Testis (tissue), 3 donors: Measurements from ENCODE around the gene FRS2. TPM values are rescaled to one million over a fixed set of nuclear protein-coding genes. Genes with fewer than 3 reads are reported as not detected.
A peak's percentile ranks its signal among the peaks of the same experiment; 100 is the strongest.

ENCODE experiments used
- DNase-seq: peaks from one replicate; pipeline ENCODE4 v3.0.0-alpha.2; 2019
- H3K27ac ChIP-seq, 2 donors: fragments of 200-600 bp; sonication (generic); one replicate each; pipeline ENCODE4 v1.5.1; 2019
- H3K27me3 ChIP-seq: fragments of 200-600 bp; sonication (generic); one replicate; pipeline ENCODE4 v1.5.1; 2019
- H3K36me3 ChIP-seq: fragments of 200-600 bp; sonication (generic); one replicate; pipeline ENCODE4 v1.5.1; 2017; ENCODE audit warnings: low read depth; ENCODE audit errors: missing control alignments
- H3K4me1 ChIP-seq: fragments of 200-600 bp; sonication (generic); one replicate; pipeline ENCODE4 v1.5.1; 2019
- H3K4me3 ChIP-seq, 2 donors: fragments of 200-600 bp; sonication (generic); one replicate each; pipeline ENCODE4 v1.5.1; 2017 to 2019
- H3K9me3 ChIP-seq: fragments of 200-600 bp; sonication (generic); one replicate; pipeline ENCODE4 v1.5.1; 2017
- POLR2A ChIP-seq: fragments of 450-650 bp; IDR thresholded peaks from one replicate; pipeline ENCODE4 v1.6.1; 2017; ENCODE audit warnings: antibody characterized with exemption, mild to moderate bottlenecking, moderate library complexity
- WGBS, 2 donors: methylation state at CpG; one replicate each; pipeline ENCODE4 v1.1.5; 2018; 5-methylcytosine and 5-hydroxymethylcytosine counted together
- intact Hi-C: fragments of 100-400 bp; cut with DNase I; formaldehyde crosslinking; loops from one replicate; pipeline ENCODE4 v1.15.1; 2023; ENCODE audit warnings: low total_unique reads
- polyA plus RNA-seq: library from polyadenylated mRNA; stranded (reverse); fragments of 350-450 nt; fragmentation: Illumina TruSeq; extraction: RNeasy Lipid Tissue Mini Kit (QIAGEN cat#74804); gene quantifications from one replicate; pipeline ENCODE4 v1.2.3, GENCODE V29; 2014; ENCODE audit warnings: low read depth, low replicate concordance; ENCODE audit not compliant: insufficient read depth
- total RNA-seq, 2 donors: library from RNA; depleted of rRNA; stranded (reverse); fragments of >200 nt; gene quantifications; one replicate each; pipeline ENCODE4 v1.2.3, GENCODE V29; 2016
- TF ChIP-seq, protein P1 (sequence below), 3 experiments: fragments of 450-650 bp in 2 of 3; fragments of 200-600 bp in 1 of 3; sonication (generic) in 1 of 3; IDR thresholded peaks; one replicate each; pipeline ENCODE4 v1.5.1; 2016 to 2019; ENCODE audit warnings: antibody characterized with exemption in 3 of 3, mild to moderate bottlenecking in 2 of 3, moderate library complexity in 1 of 3

Gene FRS2
- total and polyA plus RNA-seq, 3 donors from 2014 or later: 21.6 to 47.8 (median 38.3) TPM

- 50 to 54% methylated on average over 2 of the region's 2 CpGs for WGBS, 2 donors
- Histone ChIP-seq H3K36me3 (no peaks in the 10 kb centered on the region), H3K4me1 (peaks cover 40% of the 10 kb centered on the region), H3K27me3 (no peaks in the 10 kb centered on the region), H3K27ac (no peak overlapping the region), H3K9me3 (no peaks in the 10 kb centered on the region), H3K4me3 (no peak overlapping the region)
- TF ChIP-seq POLR2A: no peak
- TF ChIP-seq, protein P1, sequence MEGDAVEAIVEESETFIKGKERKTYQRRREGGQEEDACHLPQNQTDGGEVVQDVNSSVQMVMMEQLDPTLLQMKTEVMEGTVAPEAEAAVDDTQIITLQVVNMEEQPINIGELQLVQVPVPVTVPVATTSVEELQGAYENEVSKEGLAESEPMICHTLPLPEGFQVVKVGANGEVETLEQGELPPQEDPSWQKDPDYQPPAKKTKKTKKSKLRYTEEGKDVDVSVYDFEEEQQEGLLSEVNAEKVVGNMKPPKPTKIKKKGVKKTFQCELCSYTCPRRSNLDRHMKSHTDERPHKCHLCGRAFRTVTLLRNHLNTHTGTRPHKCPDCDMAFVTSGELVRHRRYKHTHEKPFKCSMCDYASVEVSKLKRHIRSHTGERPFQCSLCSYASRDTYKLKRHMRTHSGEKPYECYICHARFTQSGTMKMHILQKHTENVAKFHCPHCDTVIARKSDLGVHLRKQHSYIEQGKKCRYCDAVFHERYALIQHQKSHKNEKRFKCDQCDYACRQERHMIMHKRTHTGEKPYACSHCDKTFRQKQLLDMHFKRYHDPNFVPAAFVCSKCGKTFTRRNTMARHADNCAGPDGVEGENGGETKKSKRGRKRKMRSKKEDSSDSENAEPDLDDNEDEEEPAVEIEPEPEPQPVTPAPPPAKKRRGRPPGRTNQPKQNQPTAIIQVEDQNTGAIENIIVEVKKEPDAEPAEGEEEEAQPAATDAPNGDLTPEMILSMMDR (IDR thresholded peaks at IDR 0.05): no peak
- DNase-seq: no peak
- intact Hi-C loops: no loop called here
Observed at GRCh38 chr12:69473262-69473661, 3.1 kb downstream of the FRS2 start.

- Histone ChIP-seq H3K4me1 (peaks cover 40% of the 10 kb centered on the region), H3K9me3 (no peaks in the 10 kb centered on the region), H3K4me3 (no peak overlapping the region), H3K27me3 (no peaks in the 10 kb centered on the region), H3K36me3 (no peaks in the 10 kb centered on the region), H3K27ac (peak overlapping the region; percentile 4 to 36)
- TF ChIP-seq POLR2A: no peak
- TF ChIP-seq, protein P1 (IDR thresholded peaks at IDR 0.05): no peak
- intact Hi-C loops: no loop called here
- DNase-seq: no peak
- 21 to 22% methylated on average over 2 of the region's 2 CpGs for WGBS, 2 donors
Observed at GRCh38 chr12:69474456-69474855, 4.3 kb downstream of the FRS2 start.

DNA sequence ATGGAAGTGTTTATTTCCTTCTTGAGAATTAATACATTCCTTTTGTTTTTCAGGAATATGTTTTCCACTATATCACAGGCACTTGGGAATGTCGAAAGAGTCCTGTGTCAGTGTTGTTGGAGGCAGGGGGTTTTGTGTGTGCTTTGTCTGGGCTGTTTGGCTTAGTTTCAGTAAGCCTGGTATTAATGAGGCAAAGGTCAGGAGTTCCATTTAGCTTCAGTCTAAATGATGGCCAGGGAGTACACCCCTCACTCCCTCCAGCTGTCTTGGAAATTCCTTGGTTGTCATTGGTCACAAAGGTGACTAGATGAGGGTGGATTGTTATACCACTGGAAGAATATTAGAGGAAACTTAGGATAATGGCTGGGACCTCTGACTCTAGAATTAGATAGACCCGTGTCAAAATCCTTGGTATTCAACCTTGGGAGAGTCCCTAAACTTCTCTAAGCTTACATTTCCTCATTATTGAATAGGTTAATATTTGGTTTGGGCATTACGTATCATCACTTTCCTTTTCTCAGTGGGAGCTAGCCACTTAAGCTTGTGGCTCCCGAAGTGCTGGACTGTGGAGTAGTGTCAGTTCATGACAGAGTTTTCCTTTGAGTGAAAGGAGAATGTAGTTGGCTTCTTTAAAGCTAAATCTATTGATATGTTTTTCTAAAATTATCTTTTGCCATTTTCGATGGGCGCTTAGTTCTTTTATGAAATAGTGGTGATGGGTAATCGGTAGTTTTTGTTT lies 5.2 kb downstream of the FRS2 start:
- Histone ChIP-seq H3K4me3 (no peak overlapping the region), H3K4me1 (peaks cover 40% of the 10 kb centered on the region), H3K27me3 (no peaks in the 10 kb centered on the region), H3K27ac (peak overlapping the region; percentile 56 to 60), H3K36me3 (no peaks in the 10 kb centered on the region), H3K9me3 (no peaks in the 10 kb centered on the region)
- TF ChIP-seq POLR2A: no peak
- no peak for DNase-seq
- 33 to 39% methylated on average over 7 of the region's 7 CpGs for WGBS, 2 donors
- intact Hi-C loops: no loop called here

- TF ChIP-seq POLR2A: no peak
- TF ChIP-seq, protein P1 (IDR thresholded peaks at IDR 0.05): no peak
- DNase-seq: no peak
- no peak overlapping the region for H3K4me3 ChIP-seq
- peak overlapping the region; percentile 15 to 60 for H3K27ac ChIP-seq
- intact Hi-C loops: no loop called here
- H3K27me3 ChIP-seq: no peaks in the 10 kb centered on the region
- WGBS, 2 donors: 51 to 57% methylated on average over 6 of the region's 6 CpGs
- peaks cover 37% of the 10 kb centered on the region for H3K4me1 ChIP-seq
- no peaks in the 10 kb centered on the region for H3K36me3 ChIP-seq
- no peaks in the 10 kb centered on the region for H3K9me3 ChIP-seq
Observed at GRCh38 chr12:69476276-69477017, 6.3 kb downstream of the FRS2 start.

DNA sequence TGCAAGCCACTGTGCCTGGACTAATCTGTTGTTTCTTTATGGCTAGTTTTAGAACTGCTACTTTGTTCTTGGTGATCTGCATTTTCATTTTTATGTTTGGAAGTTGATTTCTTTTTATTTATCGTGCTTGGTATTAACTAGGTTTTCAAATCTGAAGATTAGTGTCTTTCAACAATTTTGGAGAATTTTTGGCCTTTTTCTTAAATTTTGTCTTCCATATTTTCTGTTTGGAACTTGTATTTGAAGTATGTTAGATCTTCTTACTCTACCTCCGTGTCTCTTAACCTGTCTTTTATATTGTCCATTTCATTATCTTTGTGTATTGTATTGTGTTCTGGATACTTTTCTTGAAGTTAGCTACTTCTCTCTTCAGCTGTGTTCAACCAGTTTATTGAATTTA lies 9.5 kb downstream of the FRS2 start:
- H3K4me3 ChIP-seq: no peak overlapping the region
- H3K36me3 ChIP-seq: no peaks in the 10 kb centered on the region
- DNase-seq: no peak
- intact Hi-C loops: no loop called here
- H3K9me3 ChIP-seq: no peaks in the 10 kb centered on the region
- 92 to 94% methylated on average over 2 of the region's 2 CpGs for WGBS, 2 donors
- TF ChIP-seq, protein P1 (IDR thresholded peaks at IDR 0.05): no peak
- TF ChIP-seq POLR2A: no peak
- H3K4me1 ChIP-seq: peaks cover 9% of the 10 kb centered on the region
- no peaks in the 10 kb centered on the region for H3K27me3 ChIP-seq
- no peak overlapping the region for H3K27ac ChIP-seq
